ENCODE results near the gene SEMA7A.

Gene SEMA7A

DNA sequence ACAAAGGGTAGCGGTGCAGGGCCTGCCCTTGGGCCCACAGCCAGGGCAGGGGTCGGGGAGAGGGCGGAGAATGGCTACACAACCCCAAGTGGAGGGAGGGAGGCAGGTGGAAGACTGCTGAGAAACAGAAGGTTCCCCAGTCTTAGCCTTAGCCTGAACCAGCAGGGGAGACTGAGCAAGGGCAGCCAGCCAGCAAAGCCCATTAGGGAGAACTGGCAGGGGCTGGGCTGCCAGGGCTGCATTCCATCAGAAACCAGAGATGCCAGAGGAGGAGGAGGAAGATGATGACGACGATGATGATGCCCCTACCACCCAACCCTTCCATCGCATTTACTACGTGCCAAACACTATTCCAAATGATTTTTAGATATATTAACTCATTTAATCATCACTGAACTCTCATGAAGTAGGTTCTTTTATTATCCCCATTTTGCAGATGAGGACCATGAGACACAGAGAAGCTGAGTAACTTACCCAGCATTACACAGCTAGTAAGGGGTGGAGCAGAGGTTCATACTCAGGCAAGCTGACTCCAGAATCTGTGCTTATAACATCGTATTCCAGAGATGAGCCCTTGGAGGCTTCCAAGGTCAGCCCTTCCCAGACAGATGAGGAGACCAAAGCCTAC is 8.7 kb downstream of the SEMA7A start:
- H3K27me3 ChIP-seq (ENCODE audit: control insufficient read depth in 1 of 2, insufficient read depth in 1 of 2, low read length in 2 of 2), result no peaks in the 10 kb centered on the region
- H3K9me3 ChIP-seq (ENCODE audit: control insufficient read depth, low read length), result no peaks in the 10 kb centered on the region
- H4K8ac ChIP-seq (ENCODE audit: low read length), result no peak overlapping the region
- peak overlapping the region; percentile 41 for H3K27ac ChIP-seq (ENCODE audit: low read length, poor library complexity, severe bottlenecking)
- H3K18ac ChIP-seq (ENCODE audit: low read depth in 1 of 2, low read length in 2 of 2), result no peak overlapping the region
- H3K36me3 ChIP-seq (ENCODE audit: control insufficient read depth in 1 of 2, insufficient read depth in 2 of 2, low read depth in 1 of 2, low read length in 2 of 2), result peaks cover 8 to 12% of the 10 kb centered on the region in 2 experiments
- no peak overlapping the region for H3K4me3 ChIP-seq (ENCODE audit: insufficient read depth in 1 of 2, low read depth in 1 of 2, low read length in 2 of 2)
- no peak overlapping the region for H2BK120ac ChIP-seq (ENCODE audit: low read depth, low read length)
- no peaks in the 10 kb centered on the region for H3K79me1 ChIP-seq (replicated peaks; ENCODE audit: low read length, poor library complexity, severe bottlenecking)
- H3K14ac ChIP-seq (ENCODE audit: low read length in 2 of 2), result no peak overlapping the region
- no peak overlapping the region for H3K23ac ChIP-seq (ENCODE audit: low read length in 2 of 2)
- H2AFZ ChIP-seq (ENCODE audit: low read depth, low read length), result no peak overlapping the region
- H2BK5ac ChIP-seq (ENCODE audit: low read depth, low read length, poor library complexity, severe bottlenecking), result no peak overlapping the region
- no peak overlapping the region for H2BK15ac ChIP-seq (ENCODE audit: low read depth, poor library complexity, severe bottlenecking)
- no peak overlapping the region for H3K4me2 ChIP-seq (ENCODE audit: low read length, poor library complexity, severe bottlenecking)
- H3K4ac ChIP-seq (ENCODE audit: low read depth in 1 of 2, low read length in 2 of 2), result no peak overlapping the region
- no peak overlapping the region for H4K91ac ChIP-seq (ENCODE audit: low read length)
- H2AK5ac ChIP-seq (ENCODE audit: low read length, severe bottlenecking), result peak overlapping the region; percentile 89
- H2BK12ac ChIP-seq (ENCODE audit: low read length in 2 of 2), result no peak overlapping the region
- peaks cover 85% of the 10 kb centered on the region for H3K4me1 ChIP-seq (ENCODE audit: control insufficient read depth, insufficient read depth, low read depth, low read length)
- 92% methylated on average over 4 of the region's 8 CpGs for WGBS
- DNase-seq, result no peak
- H3K9ac ChIP-seq (ENCODE audit: low read length), result no peak overlapping the region

GRCh38 chr15:74423431-74424257 is 10.1 kb downstream of the SEMA7A start:
- Histone ChIP-seq H3K14ac (ENCODE audit: low read length in 2 of 2) (peak overlapping the region in 1 of 2 experiments; percentile 46), H2AK5ac (ENCODE audit: low read length, severe bottlenecking) (peak overlapping the region; percentile 89), H3K4ac (ENCODE audit: low read depth in 1 of 2, low read length in 2 of 2) (no peak overlapping the region), H4K91ac (ENCODE audit: low read length) (no peak overlapping the region), H3K36me3 (ENCODE audit: control insufficient read depth in 1 of 2, insufficient read depth in 2 of 2, low read depth in 1 of 2, low read length in 2 of 2) (peaks cover 8 to 15% of the 10 kb centered on the region in 2 experiments), H4K8ac (ENCODE audit: low read length) (no peak overlapping the region), H3K4me3 (ENCODE audit: insufficient read depth in 1 of 2, low read depth in 1 of 2, low read length in 2 of 2) (no peak overlapping the region), H3K27ac (ENCODE audit: low read length, poor library complexity, severe bottlenecking) (peak overlapping the region; percentile 83), H3K9ac (ENCODE audit: low read length) (peak overlapping the region; percentile 52), H2BK120ac (ENCODE audit: low read depth, low read length) (no peak overlapping the region), H3K18ac (ENCODE audit: low read depth in 1 of 2, low read length in 2 of 2) (no peak overlapping the region), H3K4me2 (ENCODE audit: low read length, poor library complexity, severe bottlenecking) (no peak overlapping the region), H3K9me3 (ENCODE audit: control insufficient read depth, low read length) (no peaks in the 10 kb centered on the region), H3K27me3 (ENCODE audit: control insufficient read depth in 1 of 2, insufficient read depth in 1 of 2, low read length in 2 of 2) (no peaks in the 10 kb centered on the region), H3K23ac (ENCODE audit: low read length in 2 of 2) (no peak overlapping the region), H2BK12ac (ENCODE audit: low read length in 2 of 2) (no peak overlapping the region), H3K79me1 (replicated peaks; ENCODE audit: low read length, poor library complexity, severe bottlenecking) (no peaks in the 10 kb centered on the region), H2AFZ (ENCODE audit: low read depth, low read length) (no peak overlapping the region), H2BK5ac (ENCODE audit: low read depth, low read length, poor library complexity, severe bottlenecking) (peak overlapping the region; percentile 70), H3K4me1 (ENCODE audit: control insufficient read depth, insufficient read depth, low read depth, low read length) (peaks cover 88% of the 10 kb centered on the region), H2BK15ac (ENCODE audit: low read depth, poor library complexity, severe bottlenecking) (no peak overlapping the region)
- DNase-seq, result no peak
- WGBS, result 85% methylated on average over 10 of the region's 10 CpGs

- Histone ChIP-seq H3K4me2 (ENCODE audit: low read length, poor library complexity, severe bottlenecking) (no peak overlapping the region), H2BK5ac (ENCODE audit: low read depth, low read length, poor library complexity, severe bottlenecking) (peak overlapping the region; percentile 70), H2BK12ac (ENCODE audit: low read length in 2 of 2) (peak overlapping the region in 1 of 2 experiments; percentile 31), H4K91ac (ENCODE audit: low read length) (no peak overlapping the region), H3K27me3 (ENCODE audit: control insufficient read depth in 1 of 2, insufficient read depth in 1 of 2, low read length in 2 of 2) (no peaks in the 10 kb centered on the region), H3K79me1 (replicated peaks; ENCODE audit: low read length, poor library complexity, severe bottlenecking) (no peaks in the 10 kb centered on the region), H3K18ac (ENCODE audit: low read depth in 1 of 2, low read length in 2 of 2) (no peak overlapping the region), H2BK15ac (ENCODE audit: low read depth, poor library complexity, severe bottlenecking) (no peak overlapping the region), H3K23ac (ENCODE audit: low read length in 2 of 2) (no peak overlapping the region), H3K4ac (ENCODE audit: low read depth in 1 of 2, low read length in 2 of 2) (no peak overlapping the region), H3K9me3 (ENCODE audit: control insufficient read depth, low read length) (no peaks in the 10 kb centered on the region), H3K4me1 (ENCODE audit: control insufficient read depth, insufficient read depth, low read depth, low read length) (peaks cover 85% of the 10 kb centered on the region), H2AFZ (ENCODE audit: low read depth, low read length) (no peak overlapping the region), H3K9ac (ENCODE audit: low read length) (peak overlapping the region; percentile 52), H3K14ac (ENCODE audit: low read length in 2 of 2) (peak overlapping the region in 1 of 2 experiments; percentile 76), H4K8ac (ENCODE audit: low read length) (peak overlapping the region; percentile 20), H2BK120ac (ENCODE audit: low read depth, low read length) (no peak overlapping the region), H2AK5ac (ENCODE audit: low read length, severe bottlenecking) (peak overlapping the region; percentile 89), H3K4me3 (ENCODE audit: insufficient read depth in 1 of 2, low read depth in 1 of 2, low read length in 2 of 2) (no peak overlapping the region), H3K27ac (ENCODE audit: low read length, poor library complexity, severe bottlenecking) (peak overlapping the region; percentile 83), H3K36me3 (ENCODE audit: control insufficient read depth in 1 of 2, insufficient read depth in 2 of 2, low read depth in 1 of 2, low read length in 2 of 2) (peaks cover 8 to 21% of the 10 kb centered on the region in 2 experiments)
- WGBS, result 63% methylated on average over 11 of the region's 14 CpGs
- DNase-seq, result peak; percentile 38
Measured at GRCh38 chr15:74422652-74423430, 10.9 kb downstream of the SEMA7A start.
